CD14-positive monocyte (primary cell): ENCODE measurements around the gene AWAT1. TPM values are rescaled to one million over a fixed set of nuclear protein-coding genes. Genes with fewer than 3 reads are reported as not detected.
"Not testable (repeated sequence)": the region's sequence is repeated elsewhere in the genome, so short reads cannot be mapped to it uniquely, and the experiment has no call there.

Source experiments
- DNase-seq, 3 donors: peaks; one replicate each; pipeline ENCODE4 v3.0.0-alpha.2; 2011 to 2022
- H2AFZ ChIP-seq: 2 replicates; pipeline ENCODE4 v1.6.0; 2012; ENCODE audit warnings: mild to moderate bottlenecking, low read depth, low read length, inconsistent platforms; ENCODE audit not compliant: insufficient read depth, poor library complexity, severe bottlenecking
- H3K27ac ChIP-seq, 2 donors: 1 replicate in 1 of 2; 2 replicates in 1 of 2; pipeline ENCODE4 v1.5.1; 2012 to 2013; ENCODE audit warnings: low read length in 2 of 2, control low read depth in 1 of 2, inconsistent platforms in 1 of 2, low read depth in 1 of 2, mild to moderate bottlenecking in 1 of 2
- H3K27me3 ChIP-seq, 2 donors: one replicate each; pipeline versions ENCODE4 v1.6.0 to v1.6.1; 2011 to 2013; ENCODE audit warnings: low read length in 2 of 2; ENCODE audit not compliant: control insufficient read depth in 2 of 2, insufficient read depth in 2 of 2
- H3K36me3 ChIP-seq, 2 donors: replicated peaks in 1 of 2; 1 replicate in 1 of 2; 2 replicates in 1 of 2; pipeline versions ENCODE4 v1.5.1 to v1.6.1; 2012 to 2013; ENCODE audit warnings: low read length in 2 of 2, control low read depth in 1 of 2, inconsistent platforms in 1 of 2, mild to moderate bottlenecking in 1 of 2; ENCODE audit not compliant: insufficient read depth in 2 of 2, control insufficient read depth in 1 of 2
- H3K4me1 ChIP-seq, 2 donors: 1 replicate in 1 of 2; 2 replicates in 1 of 2; pipeline versions ENCODE4 v1.5.1 to v1.6.1; 2012 to 2013; ENCODE audit warnings: low read length in 2 of 2, control low read depth in 1 of 2, inconsistent platforms in 1 of 2, mild to moderate bottlenecking in 1 of 2, moderate library complexity in 1 of 2; ENCODE audit not compliant: insufficient read depth in 2 of 2, control insufficient read depth in 1 of 2
- H3K4me2 ChIP-seq: replicated peaks from 2 replicates; pipeline ENCODE3; 2012; ENCODE audit warnings: low read length, moderate library complexity, mild to moderate bottlenecking; ENCODE audit not compliant: poor library complexity, severe bottlenecking; ENCODE audit errors: extremely low read depth
- H3K4me3 ChIP-seq, 3 experiments: fragments of 200-600 bp in 1 of 3; sonication (generic) in 1 of 3; replicated peaks in 1 of 3; 1 replicate in 2 of 3; 2 replicates in 1 of 3; pipeline ENCODE4 v1.5.1; 2011 to 2013; ENCODE audit warnings: low read length in 3 of 3, mild to moderate bottlenecking in 3 of 3, control low read depth in 2 of 3, low read depth in 2 of 3, inconsistent platforms in 1 of 3, moderate library complexity in 1 of 3
- H3K79me2 ChIP-seq: 2 replicates; pipeline ENCODE4 v1.6.0; 2012; ENCODE audit warnings: mild to moderate bottlenecking, control low read depth, inconsistent platforms, low read length, moderate library complexity; ENCODE audit not compliant: insufficient read depth
- H3K9ac ChIP-seq: 2 replicates; pipeline ENCODE4 v1.6.0; 2017; ENCODE audit warnings: low read length, mild to moderate bottlenecking; ENCODE audit not compliant: insufficient read depth, poor library complexity, severe bottlenecking
- H3K9me3 ChIP-seq, 2 donors: replicated peaks in 1 of 2; 1 replicate in 1 of 2; 2 replicates in 1 of 2; pipeline versions ENCODE4 v1.5.1 to v1.6.1; 2012 to 2013; ENCODE audit warnings: low read length in 2 of 2, control low read depth in 1 of 2; ENCODE audit not compliant: control insufficient read depth in 1 of 2, insufficient read depth in 1 of 2
- H4K20me1 ChIP-seq: 2 replicates; pipeline ENCODE4 v1.6.0; 2012; ENCODE audit warnings: mild to moderate bottlenecking, low read length, control low read depth, moderate library complexity; ENCODE audit not compliant: insufficient read depth
- H3K27ac Mint-ChIP-seq, 7 donors: one replicate each; pipeline ENCODE4 v1.8.0; 2020; ENCODE audit warnings: mild to moderate bottlenecking in 7 of 7, mixed read lengths in 7 of 7, moderate library complexity in 6 of 7, inconsistent platforms in 2 of 7
- H3K27me3 Mint-ChIP-seq, 3 donors: one replicate each; pipeline ENCODE4 v1.8.0; 2021 to 2022; ENCODE audit warnings: low read depth in 3 of 3, mild to moderate bottlenecking in 3 of 3, mixed read lengths in 3 of 3, moderate library complexity in 3 of 3, inconsistent platforms in 1 of 3
- H3K36me3 Mint-ChIP-seq, 2 donors: one replicate each; pipeline ENCODE4 v1.8.0; 2020; ENCODE audit warnings: mixed read lengths in 2 of 2, inconsistent platforms in 1 of 2, mild to moderate bottlenecking in 1 of 2
- H3K4me1 Mint-ChIP-seq: one replicate; pipeline ENCODE4 v1.8.0; 2020; ENCODE audit warnings: mild to moderate bottlenecking, mixed read lengths
- H3K4me3 Mint-ChIP-seq, 2 donors: one replicate each; pipeline ENCODE4 v1.8.0; 2020; ENCODE audit warnings: mild to moderate bottlenecking in 2 of 2, mixed read lengths in 2 of 2, moderate library complexity in 1 of 2
- H3K9me3 Mint-ChIP-seq, 7 donors: one replicate each; pipeline ENCODE4 v1.8.0; 2020 to 2022; ENCODE audit warnings: mixed read lengths in 7 of 7, mild to moderate bottlenecking in 6 of 7, moderate library complexity in 6 of 7, inconsistent platforms in 2 of 7
- WGBS: methylation state at CpG from one replicate; pipeline ENCODE4 v1.1.5; 2013; ENCODE audit warnings: missing lambda C conversion rate; ENCODE audit not compliant: insufficient coverage; 5-methylcytosine and 5-hydroxymethylcytosine counted together
- intact Hi-C, 2 donors: fragments of 100-400 bp; cut with micrococcal nuclease; formaldehyde crosslinking; loops; one replicate each; pipeline versions ENCODE4 v1.15.0 to v1.15.1; 2023
- polyA plus RNA-seq, 3 donors: library from polyadenylated mRNA; depleted of rRNA in 1 of 3; unstranded in 2 of 3; stranded (reverse) in 1 of 3; fragments of 300-500 nt in 2 of 3; fragments of >200 nt in 1 of 3; fragmentation: Illumina TruSeq in 2 of 3; gene quantifications; 1 replicate in 2 of 3; 2 replicates in 1 of 3; pipeline ENCODE4 v1.2.3, GENCODE V29; 2012 to 2021
- TF ChIP-seq, protein P1 (sequence below): fragments of 200-600 bp; IDR thresholded peaks from one replicate; pipeline ENCODE4 v1.8.0; 2022; ENCODE audit warnings: antibody characterized with exemption, mild to moderate bottlenecking

Gene AWAT1
- polyA plus RNA-seq, 3 donors = not detected

DNA sequence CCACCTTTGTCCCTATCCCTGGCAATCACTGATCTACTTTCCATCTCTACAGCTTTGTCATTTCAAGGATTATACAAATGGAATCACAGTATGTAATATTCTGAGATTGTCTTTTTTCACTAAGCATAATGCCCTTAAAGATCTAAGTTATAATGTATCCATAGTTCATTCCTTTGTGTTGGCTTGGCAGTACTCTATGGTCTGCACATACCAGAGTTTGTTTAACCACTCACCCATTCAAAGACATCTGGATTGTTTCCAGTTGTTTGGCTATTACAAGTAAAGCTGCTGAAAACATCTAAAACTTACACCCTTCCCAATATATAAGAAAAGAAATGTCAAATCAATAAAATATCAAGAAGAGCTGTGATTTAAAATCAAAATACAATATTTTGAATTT is 26.0 kb upstream of the AWAT1 start:
- Mint-ChIP-seq H3K9me3 (peaks cover 0 to 6% (median 2%) of the 10 kb centered on the region in 7 donors), H3K27me3 (peaks cover 0 to 7% (median 5%) of the 10 kb centered on the region in 3 donors), H3K4me3 (no peak overlapping the region), H3K36me3 (no peaks in the 10 kb centered on the region), H3K27ac (no peak overlapping the region), H3K4me1 (no peaks in the 10 kb centered on the region)
- Histone ChIP-seq H3K9ac (no peak overlapping the region), H3K27ac (no peak overlapping the region), H3K4me2 (no peak overlapping the region), H3K36me3 (no peaks in the 10 kb centered on the region), H3K79me2 (no peaks in the 10 kb centered on the region), H3K27me3 (no peaks in the 10 kb centered on the region), H3K9me3 (no peaks in the 10 kb centered on the region), H2AFZ (no peak overlapping the region), H3K4me1 (no peaks in the 10 kb centered on the region), H4K20me1 (no peaks in the 10 kb centered on the region), H3K4me3 (no peak overlapping the region)
- DNase-seq = no peak
- intact Hi-C loops = no loop called here
- TF ChIP-seq, protein P1, sequence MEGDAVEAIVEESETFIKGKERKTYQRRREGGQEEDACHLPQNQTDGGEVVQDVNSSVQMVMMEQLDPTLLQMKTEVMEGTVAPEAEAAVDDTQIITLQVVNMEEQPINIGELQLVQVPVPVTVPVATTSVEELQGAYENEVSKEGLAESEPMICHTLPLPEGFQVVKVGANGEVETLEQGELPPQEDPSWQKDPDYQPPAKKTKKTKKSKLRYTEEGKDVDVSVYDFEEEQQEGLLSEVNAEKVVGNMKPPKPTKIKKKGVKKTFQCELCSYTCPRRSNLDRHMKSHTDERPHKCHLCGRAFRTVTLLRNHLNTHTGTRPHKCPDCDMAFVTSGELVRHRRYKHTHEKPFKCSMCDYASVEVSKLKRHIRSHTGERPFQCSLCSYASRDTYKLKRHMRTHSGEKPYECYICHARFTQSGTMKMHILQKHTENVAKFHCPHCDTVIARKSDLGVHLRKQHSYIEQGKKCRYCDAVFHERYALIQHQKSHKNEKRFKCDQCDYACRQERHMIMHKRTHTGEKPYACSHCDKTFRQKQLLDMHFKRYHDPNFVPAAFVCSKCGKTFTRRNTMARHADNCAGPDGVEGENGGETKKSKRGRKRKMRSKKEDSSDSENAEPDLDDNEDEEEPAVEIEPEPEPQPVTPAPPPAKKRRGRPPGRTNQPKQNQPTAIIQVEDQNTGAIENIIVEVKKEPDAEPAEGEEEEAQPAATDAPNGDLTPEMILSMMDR = no peak

DNA sequence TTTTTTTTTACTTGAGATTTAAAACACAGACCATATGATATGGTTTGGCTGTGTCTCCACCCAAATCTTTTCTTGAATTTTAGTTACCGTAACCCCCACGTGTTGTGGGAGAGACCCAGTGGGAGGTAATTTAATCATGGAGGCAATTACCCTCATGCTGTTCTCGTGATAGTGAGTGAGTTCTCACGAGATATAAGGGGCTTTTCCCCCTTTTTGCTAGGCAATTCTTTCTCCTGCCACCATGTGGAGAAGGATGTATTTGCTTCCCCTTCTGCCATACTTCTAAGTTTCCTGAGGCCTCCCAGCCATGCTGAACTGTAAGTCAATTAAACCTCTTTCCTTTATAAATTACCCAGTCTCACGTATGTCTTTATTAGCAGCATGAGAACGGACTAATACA is 24.9 kb upstream of the AWAT1 start:
- H3K27ac ChIP-seq, H3K9me3 ChIP-seq, H3K36me3 ChIP-seq, H3K79me2 ChIP-seq, H3K4me3 Mint-ChIP-seq, H3K27me3 ChIP-seq, H3K27ac Mint-ChIP-seq, H3K4me1 ChIP-seq, H3K4me2 ChIP-seq, DNase-seq, H3K9ac ChIP-seq, H3K27me3 Mint-ChIP-seq, H3K36me3 Mint-ChIP-seq, intact Hi-C loops, H3K4me1 Mint-ChIP-seq, H2AFZ ChIP-seq, H3K9me3 Mint-ChIP-seq, H3K4me3 ChIP-seq, H4K20me1 ChIP-seq: not testable (repeated sequence)
- no CpG with 5 or more reads among the region's 6 CpGs for WGBS
